HG03064 (cell line): ENCODE data around the gene FGF12.

ENCODE experiments used
- ATAC-seq: cut with Tn5 transposase; IDR thresholded peaks from one replicate; pipeline ENCODE4 v1.9.1; 2021; ENCODE audit warnings: low read depth; ENCODE audit not compliant: unreplicated experiment

FGF12 gene

DNA sequence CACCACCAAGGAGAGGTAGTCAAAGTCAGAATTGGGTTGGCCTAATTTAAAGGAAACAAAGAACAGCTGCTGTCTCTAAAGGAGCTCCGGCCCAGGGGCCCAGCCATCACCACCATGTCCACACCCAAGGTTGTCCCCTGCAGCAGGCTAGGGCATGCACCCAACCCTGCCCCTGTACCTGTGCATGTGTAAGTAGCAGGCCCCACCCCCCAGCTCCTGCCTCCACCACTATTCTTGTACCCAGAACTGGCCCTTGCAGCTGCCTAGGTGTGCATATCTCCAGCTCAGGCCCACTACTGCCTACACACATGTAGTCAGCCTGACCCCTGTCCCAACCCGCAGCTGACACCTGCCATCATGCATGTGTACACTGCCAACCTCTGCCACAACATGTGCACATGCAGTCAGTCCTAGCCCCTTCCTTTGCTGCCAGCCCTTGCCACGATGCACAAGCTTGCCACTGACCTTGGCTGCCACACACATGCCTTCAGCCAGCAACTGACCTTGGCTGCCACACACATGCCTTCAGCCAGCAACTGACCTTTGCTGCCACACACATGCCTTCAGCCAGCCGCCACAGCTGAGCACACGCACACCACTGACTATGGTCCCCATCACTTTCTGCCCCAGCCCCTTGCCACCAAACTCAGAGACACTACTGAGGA lies 39.7 kb downstream of the FGF12 start:
- no peak for ATAC-seq

- ATAC-seq = no peak
Measured at GRCh38 chr3:192685801-192686200, 41.5 kb downstream of the FGF12 start.

DNA sequence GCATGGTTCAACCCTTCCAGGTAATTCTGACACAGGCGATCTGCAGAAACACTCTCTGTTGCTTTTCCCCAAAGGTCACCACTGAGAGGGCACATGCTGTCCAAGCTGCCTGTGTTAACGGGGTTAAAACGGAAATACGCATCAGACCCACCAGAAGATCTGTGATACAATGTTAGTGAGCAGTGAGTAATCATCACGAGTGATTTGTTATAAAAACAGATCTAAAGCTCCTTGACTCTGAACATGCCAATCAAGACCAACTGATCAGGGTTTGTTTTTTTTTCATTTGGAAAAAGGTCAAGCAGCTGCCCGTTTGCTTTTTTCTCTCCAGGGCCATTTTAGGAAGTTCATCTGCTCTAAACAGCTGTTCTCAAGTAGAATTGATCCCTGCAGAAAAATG lies 43.2 kb downstream of the FGF12 start:
- no peak for ATAC-seq

GRCh38 chr3:192675958-192676649 lies 51.2 kb downstream of the FGF12 start:
- no peak for ATAC-seq

GRCh38 chr3:192655628-192656027 lies 71.7 kb downstream of the FGF12 start:
- ATAC-seq = no peak

GRCh38 chr3:192655040-192655439 lies 72.3 kb downstream of the FGF12 start:
- ATAC-seq = no peak

- ATAC-seq = no peak
Measured at GRCh38 chr3:192653862-192654261, 73.5 kb downstream of the FGF12 start.

- ATAC-seq = no peak
Measured at GRCh38 chr3:192652727-192653126, 74.6 kb downstream of the FGF12 start.

- ATAC-seq = no peak
Measured at GRCh38 chr3:192651836-192652512, 75.4 kb downstream of the FGF12 start.

DNA sequence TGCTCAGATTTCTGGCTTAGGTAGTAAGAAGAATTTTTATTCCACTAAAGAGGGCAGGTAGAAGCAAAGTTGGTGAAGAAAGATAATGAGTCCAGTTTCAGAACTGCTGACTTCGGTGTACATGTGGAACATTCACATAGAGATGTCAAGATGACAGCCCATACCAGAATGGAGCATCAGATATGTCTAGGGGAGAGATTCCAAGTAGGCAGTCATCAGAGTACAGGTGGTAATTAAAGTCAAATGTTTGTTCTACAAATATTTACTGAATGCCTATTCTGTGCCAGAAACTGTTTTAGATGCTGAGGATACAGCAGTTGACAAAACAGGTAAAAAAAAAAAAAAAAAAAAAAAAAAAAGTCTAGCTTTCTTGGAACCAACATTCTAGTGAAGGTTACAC lies 81.9 kb downstream of the FGF12 start:
- no peak for ATAC-seq

DNA sequence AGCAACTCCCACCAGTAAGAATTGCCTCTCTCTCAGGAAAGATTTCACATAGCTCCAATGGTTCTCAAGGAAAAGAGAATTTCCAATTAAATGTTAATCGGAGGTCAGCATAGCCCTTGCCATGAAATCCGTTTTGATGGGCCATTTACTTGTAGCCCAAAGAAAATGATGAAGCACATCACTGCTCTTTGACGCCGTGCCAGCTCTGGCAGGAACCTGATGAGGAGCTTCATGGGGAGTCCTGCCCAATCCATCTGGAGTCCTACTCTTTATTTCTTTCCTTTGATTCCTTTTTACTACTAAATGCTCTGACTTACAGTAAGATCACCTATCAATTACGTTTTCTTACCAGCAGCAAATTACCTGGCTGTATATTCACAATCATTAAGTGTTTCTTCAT lies 84.7 kb downstream of the FGF12 start:
- no peak for ATAC-seq

DNA sequence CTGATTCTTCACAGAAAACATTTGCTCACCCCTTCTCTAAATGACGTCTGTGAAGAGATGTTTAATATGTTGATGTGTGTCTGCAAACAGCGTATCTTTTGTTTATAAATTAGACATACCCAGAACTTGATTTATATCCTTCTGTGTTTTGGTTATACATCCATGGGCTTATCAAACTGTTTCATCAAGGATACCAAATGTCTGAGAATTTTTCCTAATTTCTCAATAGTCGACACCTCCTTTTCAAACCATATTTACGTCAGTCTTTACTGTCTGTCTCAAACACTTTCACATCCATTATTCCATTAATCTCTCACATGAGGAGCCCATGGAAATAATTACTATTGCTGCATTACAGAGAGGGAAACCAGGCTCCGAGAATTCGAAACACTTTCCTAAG lies 85.4 kb downstream of the FGF12 start:
- no peak for ATAC-seq

- ATAC-seq = no peak
Measured at GRCh38 chr3:192639987-192640386, 87.4 kb downstream of the FGF12 start.

- no peak for ATAC-seq
Measured at GRCh38 chr3:192637803-192638202, 89.5 kb downstream of the FGF12 start.

DNA sequence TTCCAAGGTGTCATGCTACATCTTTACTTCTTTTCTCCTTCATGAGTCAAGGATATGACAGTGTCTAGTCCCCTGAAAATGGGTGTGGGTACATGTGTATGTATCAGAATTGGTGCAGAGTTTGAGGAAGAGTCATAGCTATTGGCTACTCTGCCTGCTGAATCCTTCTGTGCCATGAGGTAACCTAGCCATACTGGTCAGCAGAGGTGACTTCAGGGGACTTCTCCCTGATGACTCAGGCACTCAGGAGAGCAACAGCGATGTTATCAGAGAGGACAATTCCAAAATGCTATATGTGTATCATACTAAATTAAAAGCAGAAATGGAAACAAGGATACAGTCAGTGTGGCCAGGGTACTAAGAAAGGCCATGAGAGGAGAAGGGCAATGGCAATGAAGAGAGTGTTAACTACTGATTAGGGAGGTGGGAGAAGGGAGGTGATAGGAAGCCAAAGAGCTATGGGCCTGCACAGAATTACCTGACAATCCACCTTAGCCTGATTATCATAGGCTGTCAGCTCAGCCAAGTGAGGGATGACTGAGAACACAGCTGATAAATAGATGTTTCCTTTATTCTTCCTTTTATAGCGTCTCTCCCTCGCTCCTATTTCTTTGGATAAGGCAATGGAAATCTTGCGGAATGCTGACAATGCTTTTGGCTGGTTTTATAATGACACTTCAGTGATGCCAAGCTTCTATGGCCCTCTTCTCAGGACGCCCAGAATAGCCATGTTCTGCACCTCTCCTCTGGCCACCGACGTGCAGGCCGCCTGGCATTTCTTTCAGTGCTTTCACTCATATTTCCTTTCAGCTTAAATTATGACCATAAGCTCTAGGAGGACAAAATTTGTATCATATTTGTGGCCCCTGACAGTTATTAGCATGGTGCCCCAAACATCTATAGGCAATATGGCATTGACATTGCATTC lies 90.6 kb downstream of the FGF12 start:
- no peak for ATAC-seq

- no peak for ATAC-seq
Measured at GRCh38 chr3:192629429-192629828, 97.9 kb downstream of the FGF12 start.

DNA sequence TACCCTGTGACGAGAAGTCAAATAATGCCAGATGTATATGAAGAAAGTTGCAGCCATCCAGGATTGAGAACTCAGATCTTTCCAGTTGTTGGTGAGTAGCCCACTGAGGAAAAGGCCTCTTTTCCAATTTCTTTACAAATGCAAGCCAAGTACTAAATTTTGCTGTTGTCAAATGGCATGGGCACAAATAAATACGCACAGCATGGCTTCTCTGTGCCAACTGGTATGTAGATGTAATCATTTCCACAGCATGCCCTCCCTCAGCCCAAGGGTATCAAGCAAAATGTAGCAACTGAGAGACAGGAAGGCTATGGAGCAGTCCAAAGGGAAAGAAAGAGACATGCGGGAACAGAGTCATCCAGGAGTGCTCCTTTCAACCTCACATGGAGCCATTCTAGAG lies 105.4 kb downstream of the FGF12 start:
- ATAC-seq = no peak

DNA sequence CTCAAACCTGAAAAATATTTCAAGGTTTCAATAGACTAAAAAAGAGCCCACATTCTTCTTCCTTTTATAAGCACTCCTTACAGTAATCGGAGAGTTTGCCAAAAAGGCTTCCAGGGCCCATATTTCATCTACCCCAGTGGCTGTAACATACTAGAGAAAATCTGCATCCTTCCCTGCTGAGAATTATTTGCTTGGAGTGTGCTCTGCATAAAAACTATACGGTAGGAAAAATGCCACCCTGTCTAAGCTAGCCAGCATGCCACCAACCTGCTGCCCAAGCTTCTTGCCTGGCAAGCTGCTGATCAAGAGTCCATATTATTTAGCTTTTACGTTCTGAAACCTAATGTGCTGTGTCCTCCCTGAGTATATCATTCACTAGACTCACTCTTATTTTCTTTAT lies 107.1 kb downstream of the FGF12 start:
- ATAC-seq = no peak

GRCh38 chr3:192611411-192611810 lies 115.9 kb downstream of the FGF12 start:
- no peak for ATAC-seq

- ATAC-seq = no peak
Measured at GRCh38 chr3:192608726-192609600, 118.4 kb downstream of the FGF12 start.
